AG10803 (cell line): ENCODE measurements around the gene WDR48.

Experiments used
- DNase-seq: peaks from one replicate; pipeline ENCODE4 v3.0.0; 2010; ENCODE audit warnings: low read depth
- H3K4me3 ChIP-seq: 2 replicates; pipeline ENCODE4 v1.5.1; 2011; ENCODE audit warnings: mild to moderate bottlenecking, low read length, control low read depth
- CTCF ChIP-seq: conservative IDR thresholded peaks from 2 replicates; pipeline ENCODE4 v1.5.1; 2011; ENCODE audit warnings: mild to moderate bottlenecking, low read length, control low read depth, inconsistent platforms

The WDR48 gene

GRCh38 chr3:39051649-39052561 lies at the start of gene WDR48, which contains the start of gene SCN11A:
WDR48 (plus strand) TSS chr3:39052016; CDS start chr3:39052026, 10 bp downstream.
SCN11A (minus strand) TSS chr3:39051944; CDS start chr3:38950362, 101,582 bp downstream.
- peak; percentile 87 for DNase-seq
- no peak for TF ChIP-seq CTCF
- H3K4me3 ChIP-seq = peak within 1 kb of the TSS; percentile 77

GRCh38 chr3:39005295-39005694 lies 46.5 kb upstream of the WDR48 start:
- no peak for TF ChIP-seq CTCF
- DNase-seq = no peak
- no peak overlapping the region for H3K4me3 ChIP-seq

- H3K4me3 ChIP-seq = no peak overlapping the region
- no peak for TF ChIP-seq CTCF
- no peak for DNase-seq
Observed at GRCh38 chr3:39011191-39011736, 40.6 kb upstream of the WDR48 start.

GRCh38 chr3:39013289-39013688 lies 38.5 kb upstream of the WDR48 start:
- no peak for DNase-seq
- no peak for TF ChIP-seq CTCF
- H3K4me3 ChIP-seq = no peak overlapping the region

GRCh38 chr3:39013921-39014509 lies 37.8 kb upstream of the WDR48 start:
- TF ChIP-seq CTCF = no peak
- H3K4me3 ChIP-seq = no peak overlapping the region
- no peak for DNase-seq

- no peak for DNase-seq
- TF ChIP-seq CTCF = no peak
- H3K4me3 ChIP-seq = no peak overlapping the region
Observed at GRCh38 chr3:39015418-39015817, 36.4 kb upstream of the WDR48 start.

GRCh38 chr3:39019299-39019698 lies 32.5 kb upstream of the WDR48 start:
- H3K4me3 ChIP-seq = no peak overlapping the region
- DNase-seq = no peak
- no peak for TF ChIP-seq CTCF
